ENCODE data around the gene CTDSP1.

CTDSP1 gene

DNA sequence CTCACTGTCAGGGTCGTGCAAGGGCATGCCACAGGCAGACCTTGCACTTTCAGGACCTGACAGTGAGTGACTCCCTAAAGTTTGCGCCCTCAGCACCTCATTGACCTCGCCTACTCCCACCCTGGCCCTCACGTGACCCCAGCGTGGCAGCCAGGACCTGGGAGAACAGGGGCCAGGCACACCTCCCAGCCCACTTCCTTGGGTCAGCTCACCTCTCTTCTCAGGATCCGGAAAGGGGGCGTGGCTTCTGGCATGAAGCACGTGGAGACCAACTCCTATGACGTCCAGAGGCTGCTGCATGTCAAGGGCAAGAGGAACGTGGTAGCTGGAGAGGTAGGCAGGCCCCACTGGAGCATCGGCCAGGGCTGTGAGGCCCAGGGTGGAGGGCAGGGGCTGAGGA, 28.1 kb downstream of the CTDSP1 start:
- no peak for DNase-seq

DNA sequence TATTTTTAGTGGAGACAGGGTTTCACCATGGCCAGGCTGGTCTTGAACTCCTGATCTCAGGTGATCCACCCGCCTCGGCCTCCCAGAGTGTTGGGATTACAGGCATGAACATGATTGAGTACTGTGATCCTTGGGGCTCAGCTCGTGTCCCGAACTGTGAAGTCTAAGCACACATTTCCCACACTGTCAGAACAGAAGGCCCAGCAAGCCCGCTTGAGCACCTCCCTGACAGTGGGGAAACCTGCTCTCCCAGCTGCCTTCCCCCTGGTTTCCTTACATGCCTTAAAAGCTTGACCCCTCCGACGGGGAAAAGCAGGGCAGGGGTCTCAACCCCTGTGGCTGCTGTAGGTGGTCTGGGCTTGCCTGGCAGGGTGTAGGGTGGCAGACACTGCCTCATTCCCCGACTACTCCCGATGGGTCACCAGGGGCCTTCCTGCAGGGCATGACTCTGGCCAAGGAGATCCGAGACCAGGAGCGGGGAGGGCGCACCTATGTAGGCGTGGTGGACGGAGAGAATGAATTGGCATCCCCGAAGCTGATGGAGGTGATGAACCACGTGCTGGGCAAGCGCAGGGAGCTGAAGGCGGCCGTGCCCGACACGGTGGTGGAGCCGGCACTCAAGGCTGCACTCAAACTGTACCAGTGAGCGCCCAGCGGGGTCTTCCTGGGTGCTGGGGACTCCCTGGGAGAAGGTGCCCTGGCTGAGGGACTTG, 29.3 kb downstream of the CTDSP1 start:
- DNase-seq: no peak

DNA sequence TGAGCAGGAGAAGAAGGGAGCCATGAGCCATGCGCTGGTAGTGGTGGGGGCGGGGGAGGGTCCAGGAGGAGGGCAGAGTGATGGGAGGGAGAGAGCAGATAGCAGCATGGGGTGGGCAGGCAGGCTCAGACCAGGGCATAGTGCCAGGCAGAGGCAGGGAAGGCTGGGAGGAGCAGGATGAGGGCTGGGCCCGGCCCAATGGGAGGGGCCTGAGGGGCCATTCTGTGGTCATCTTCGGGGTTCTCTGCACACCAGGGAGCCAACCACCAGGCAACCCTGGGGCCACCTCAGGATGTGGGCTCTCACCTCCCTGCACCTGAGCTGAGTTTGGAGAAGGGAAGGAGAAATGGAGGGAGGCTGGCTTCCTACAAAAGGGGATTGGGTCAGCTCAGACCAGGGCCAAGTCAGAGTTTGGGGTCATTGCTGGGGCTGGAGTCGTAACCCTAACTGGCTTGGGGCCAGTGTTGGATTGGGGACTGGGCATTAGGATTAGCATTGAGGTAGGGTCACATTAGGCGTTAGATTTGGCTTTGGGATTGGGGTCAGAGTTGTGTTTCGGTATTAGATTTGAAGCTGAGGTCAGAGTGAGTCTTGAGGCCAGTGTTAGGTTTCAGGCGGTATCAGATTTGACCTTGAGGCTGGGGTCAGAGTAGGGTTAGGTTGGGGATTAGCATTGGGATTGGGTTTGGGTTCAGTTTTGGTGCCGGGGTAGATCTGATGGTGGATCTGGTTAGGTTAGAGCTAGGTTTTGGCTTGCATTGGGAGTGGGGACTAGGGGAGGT, 30.4 kb downstream of the CTDSP1 start:
- DNase-seq: no peak

DNA sequence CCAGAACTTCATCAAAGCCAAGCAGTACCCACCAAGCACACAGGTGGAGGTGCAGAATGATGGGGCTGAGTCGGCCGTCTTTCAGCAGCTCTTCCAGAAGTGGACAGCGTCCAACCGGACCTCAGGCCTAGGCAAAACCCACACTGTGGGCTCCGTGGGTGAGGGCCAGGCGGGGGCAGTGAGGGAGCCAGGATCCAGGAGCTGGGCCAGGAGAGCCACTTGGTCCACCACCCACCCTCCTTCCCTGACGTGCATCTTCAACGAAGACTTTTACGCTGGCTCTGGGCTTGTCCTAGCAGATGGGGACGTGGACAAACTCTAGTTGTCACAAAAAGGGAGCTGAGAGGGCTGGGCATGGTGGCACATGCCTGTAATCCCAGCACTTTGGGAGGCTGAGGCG, 31.1 kb downstream of the CTDSP1 start:
- no peak for DNase-seq

DNA sequence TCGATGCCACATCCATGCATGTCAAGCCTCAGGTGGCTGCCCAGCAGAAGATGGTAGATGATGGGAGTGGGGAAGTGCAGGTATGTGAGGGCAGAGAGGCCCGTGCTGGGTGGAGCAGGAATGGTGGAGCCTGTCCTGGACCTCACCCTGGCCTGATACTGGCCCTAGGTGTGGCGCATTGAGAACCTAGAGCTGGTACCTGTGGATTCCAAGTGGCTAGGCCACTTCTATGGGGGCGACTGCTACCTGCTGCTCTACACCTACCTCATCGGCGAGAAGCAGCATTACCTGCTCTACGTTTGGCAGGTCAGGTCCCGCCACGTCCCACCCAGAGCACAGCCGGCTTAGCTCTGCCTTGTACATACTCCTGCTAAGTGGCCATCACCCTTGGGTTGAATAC, 32.2 kb downstream of the CTDSP1 start:
- DNase-seq: no peak

DNA sequence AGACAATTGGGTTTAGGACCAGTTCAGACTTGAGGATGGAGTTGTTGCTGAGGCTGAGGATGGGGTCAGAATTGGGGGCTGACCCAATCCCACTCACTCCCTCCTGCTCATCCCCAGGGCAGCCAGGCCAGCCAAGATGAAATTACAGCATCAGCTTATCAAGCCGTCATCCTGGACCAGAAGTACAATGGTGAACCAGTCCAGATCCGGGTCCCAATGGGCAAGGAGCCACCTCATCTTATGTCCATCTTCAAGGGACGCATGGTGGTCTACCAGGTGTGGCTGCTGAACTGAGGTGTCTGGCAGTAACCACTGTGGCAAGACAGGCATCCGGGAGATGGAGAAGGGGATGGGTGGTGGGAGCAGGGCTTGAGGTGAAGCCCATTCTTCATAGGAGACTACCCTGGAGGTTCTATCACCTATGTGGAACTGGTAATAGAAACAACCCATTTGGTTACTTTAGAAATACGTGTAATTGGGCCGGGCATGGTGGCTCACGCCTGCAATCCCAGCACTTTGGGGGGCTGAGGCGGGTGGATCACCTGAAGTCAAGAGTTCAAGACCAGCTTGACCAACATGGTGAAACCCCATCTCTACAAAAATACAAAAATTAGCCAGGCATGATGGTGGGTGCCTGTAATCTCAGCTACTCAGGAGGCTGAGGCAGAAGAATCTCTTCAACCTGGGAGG, 33.2 kb downstream of the CTDSP1 start:
- DNase-seq: no peak

DNA sequence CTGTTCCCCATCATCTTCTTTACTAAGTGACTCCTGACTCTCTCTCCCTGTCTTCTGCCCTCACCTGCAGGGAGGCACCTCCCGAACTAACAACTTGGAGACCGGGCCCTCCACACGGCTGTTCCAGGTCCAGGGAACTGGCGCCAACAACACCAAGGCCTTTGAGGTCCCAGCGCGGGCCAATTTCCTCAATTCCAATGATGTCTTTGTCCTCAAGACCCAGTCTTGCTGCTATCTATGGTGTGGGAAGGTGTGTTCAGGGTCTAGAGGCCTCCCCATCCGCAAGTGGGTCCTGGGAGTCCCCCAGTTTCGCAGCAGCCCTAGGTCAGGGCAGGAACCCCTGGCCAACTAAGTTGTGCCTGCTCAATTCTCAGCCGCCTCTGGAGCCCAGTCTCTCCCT, 34.8 kb downstream of the CTDSP1 start:
- no peak for DNase-seq

DNA sequence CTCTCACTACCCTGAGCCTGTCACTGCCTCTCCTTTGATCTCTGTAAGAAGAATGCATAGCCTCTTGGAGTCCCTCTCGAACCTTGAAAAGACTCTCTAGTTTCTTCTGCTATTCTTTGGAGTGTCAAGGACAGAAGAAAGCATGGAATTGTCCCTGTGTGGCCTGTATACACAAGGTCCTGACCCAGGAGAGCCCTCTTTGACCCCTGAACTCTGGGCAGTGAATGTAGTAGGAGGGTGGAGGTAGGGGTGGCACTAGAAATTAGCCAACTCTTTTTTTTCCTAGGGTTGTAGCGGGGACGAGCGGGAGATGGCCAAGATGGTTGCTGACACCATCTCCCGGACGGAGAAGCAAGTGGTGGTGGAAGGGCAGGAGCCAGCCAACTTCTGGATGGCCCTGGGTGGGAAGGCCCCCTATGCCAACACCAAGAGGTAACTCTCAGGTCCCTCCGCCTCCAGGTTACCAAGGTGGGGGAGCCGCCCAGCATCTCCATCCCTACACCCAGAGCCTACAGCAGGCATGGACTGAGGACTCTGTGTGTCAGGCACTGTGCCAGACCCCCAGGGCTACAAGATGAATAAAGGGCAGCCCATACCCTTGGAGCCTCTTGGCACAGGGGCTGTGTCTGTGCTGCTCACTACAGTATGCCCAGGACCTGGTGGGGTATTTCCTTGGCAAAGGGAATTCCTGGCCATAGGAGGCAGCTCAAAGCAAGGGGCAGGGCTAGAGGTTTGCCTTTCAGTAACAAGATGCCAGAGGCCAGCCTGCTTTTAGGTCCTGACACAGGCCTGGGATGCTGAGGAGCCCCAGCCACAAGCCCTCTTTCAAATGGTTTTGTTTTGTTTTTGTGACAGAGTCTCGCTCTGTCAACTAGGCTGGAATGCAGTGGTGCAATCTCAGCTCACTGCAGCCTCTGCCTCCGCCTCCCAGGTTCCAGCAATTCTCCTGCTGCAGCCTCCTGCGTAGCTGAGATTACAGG, 35.6 kb downstream of the CTDSP1 start:
- no peak for DNase-seq

DNA sequence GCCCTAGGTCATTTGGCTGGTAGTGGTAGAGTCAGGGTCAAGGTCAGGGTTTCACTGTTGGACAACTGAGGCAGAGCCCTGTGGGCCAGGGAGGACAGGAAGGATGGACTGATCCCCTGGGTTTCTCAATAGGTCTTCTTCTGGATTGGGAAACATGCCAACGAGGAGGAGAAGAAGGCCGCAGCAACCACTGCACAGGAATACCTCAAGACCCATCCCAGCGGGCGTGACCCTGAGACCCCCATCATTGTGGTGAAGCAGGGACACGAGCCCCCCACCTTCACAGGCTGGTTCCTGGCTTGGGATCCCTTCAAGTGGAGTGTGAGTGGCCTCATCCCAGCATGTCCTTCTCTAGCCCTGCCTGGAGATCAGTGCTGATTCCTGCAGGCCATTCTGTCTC, 37.3 kb downstream of the CTDSP1 start:
- no peak for DNase-seq

DNA sequence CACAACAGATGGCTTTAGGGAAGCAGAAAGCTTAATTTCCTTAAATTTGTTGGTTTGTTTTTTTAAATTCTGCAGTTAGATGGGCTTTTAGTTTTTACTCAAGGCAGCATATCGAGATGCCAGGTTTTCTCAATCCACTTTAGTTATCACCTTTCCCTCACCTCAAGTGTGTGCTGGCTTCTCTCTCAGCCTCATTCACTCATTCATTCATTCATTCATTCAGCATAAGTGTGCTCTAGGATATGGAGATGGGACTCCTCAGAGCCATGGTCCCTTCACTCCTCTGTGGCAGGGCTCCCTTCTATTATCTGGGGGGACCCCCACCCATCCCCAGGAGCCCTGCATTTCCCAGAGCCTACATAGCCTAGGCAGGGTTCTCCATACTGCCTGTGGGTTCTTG, 38.3 kb downstream of the CTDSP1 start:
- no peak for DNase-seq

DNA sequence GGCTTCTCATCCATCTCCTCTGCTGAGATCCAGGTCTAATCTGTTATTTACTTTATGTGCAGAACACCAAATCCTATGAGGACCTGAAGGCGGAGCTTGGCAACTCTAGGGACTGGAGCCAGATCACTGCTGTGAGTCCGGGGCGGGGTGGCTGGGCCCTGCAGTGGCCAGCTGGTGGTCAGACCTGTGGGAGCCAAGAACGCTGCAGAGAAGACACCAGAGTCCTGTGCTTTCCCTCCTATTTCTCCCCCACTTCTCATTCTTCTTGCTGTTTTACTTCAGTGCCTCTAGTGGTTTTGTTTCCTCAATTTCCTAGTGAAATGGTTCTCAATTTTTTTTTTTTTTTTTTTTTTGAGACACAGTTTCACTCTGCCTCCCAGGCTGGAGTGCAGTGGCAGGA, 38.9 kb downstream of the CTDSP1 start:
- no peak for DNase-seq

DNA sequence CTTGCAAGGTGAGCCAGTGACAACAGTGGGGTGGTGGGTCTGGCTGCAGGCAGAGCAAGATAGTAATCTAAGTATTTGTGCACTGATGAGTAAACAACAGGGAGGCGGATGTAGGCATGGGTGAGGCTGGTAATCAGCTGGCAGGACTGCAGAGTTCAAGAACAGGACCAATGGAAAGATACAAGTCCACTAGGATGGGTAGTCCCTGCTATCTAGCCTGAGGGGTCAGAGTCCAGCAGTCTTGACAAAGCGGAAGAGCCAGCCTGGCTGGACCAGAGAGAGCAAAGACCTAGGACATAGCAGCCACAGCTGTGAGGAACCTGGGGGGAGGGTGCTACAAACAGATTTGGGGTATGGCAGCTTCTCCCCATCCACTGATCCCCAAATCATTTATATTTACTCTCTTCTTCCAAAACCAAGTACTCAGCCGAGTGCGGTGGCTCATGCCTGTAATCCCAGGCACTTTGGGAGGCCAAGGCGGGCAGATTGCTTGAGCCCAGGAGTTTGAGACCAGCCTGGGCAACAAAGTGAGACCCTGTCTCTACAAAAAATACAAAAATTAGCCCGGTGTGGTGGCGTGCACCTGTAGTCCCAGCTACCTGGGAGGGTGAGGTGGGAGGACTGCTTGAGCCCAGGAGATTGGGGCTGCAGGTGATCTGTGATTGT, 45.2 kb downstream of the CTDSP1 start:
- no peak for DNase-seq

DNA sequence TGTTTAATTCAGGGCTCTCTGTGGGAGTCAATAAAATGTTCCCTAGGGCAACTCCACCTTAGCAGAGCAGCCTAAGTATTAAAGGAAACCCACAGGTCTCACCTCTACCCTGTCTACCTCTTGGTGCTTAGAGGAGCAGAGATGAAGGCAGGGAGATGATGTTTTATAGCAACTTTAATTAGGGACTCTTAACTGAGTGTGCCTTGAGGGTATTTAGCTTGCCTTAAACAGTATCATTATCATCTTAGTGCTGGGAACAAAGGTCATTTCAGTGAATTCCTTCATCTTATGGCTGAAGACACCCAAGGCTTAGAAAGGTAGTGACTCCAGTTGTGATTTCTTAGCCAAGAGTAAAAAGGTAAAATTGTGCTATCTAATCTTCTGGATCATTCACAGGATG, 45.9 kb downstream of the CTDSP1 start:
- DNase-seq: no peak

DNA sequence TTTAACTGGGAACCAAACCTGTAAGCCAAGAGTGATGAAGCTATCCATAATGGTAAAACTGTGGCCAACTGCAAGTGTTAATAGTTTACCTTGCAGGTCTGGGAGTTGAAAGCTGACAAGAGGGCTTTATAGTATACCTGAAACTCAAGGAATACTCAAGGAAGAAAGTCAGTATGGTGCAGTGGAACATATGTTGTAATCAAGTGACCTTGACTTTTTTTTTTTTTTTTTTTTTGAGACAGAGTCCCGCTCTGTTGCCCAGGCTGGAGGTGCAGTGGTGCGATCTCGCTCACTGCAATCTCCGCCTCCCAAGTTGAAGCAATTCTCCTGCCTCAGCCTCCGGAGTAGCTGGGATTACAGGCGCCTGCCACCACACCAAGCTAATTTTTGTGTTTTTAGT, 46.9 kb downstream of the CTDSP1 start:
- no peak for DNase-seq

DNA sequence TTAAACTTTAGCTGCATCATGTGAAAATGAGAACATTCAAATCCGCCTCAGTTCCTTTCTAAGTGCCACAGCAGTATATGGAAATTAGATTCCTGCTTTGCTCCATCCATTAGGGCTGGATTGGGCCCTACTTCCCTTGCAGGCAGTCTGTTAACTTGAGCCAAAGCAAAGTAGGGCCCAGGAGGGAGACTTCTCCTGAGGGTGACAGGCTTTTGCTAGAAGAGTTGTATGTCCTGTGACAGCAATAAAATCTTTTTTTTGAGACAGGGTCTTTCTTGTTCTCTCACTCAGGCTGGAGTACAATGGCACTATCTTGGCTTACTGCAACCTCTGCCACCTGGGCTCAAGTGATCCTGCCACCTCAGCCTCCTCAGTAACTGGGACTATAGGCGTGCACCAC, 47.4 kb downstream of the CTDSP1 start:
- DNase-seq: no peak

DNA sequence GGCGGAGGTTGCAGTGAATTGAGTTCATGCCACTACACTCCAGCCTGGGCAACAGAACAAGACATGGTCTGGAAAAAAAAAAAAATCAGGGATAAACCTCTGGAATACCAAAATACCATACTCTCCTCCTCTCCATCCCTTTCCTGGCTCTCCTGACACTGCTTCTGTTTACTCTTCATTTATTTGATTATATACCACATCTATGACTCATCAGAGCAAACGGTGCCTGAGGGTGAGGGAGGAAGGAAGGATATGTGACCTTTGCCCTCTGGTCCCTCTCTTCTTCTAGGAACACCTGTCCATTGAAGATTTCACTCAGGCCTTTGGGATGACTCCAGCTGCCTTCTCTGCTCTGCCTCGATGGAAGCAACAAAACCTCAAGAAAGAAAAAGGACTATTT, 49.3 kb downstream of the CTDSP1 start:
- no peak for DNase-seq

DNA sequence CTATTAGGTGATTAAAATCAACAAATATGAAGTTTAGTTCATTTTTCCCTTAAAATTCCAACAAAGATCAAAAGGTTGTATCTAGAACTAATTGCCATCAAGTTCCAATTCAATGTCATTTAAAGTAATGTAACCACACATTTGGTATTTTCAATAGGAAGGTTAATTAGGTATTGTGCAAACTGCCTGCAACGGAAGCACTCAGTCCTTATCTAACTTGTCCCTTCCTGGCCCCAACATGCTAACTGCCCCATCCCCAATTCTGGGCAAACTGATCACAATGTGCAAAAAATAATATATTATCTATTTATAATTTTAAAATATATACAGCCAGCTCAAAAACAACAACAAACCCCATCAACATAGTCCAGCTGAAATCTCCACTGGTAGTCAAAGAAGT, 52.4 kb downstream of the CTDSP1 start:
- no peak for DNase-seq
